ENCODE results near the gene ASB10.

- TF ChIP-seq SIN3A (conservative IDR thresholded peaks at IDR 0.05 in 1 of 2, IDR thresholded peaks at IDR 0.05 in 1 of 2; ENCODE audit: low read depth in 1 of 2, low read length in 2 of 2) (no peak), ZNF274 (IDR thresholded peaks at IDR 0.05; ENCODE audit: borderline replicate concordance, extremely low read depth, low read length) (no peak), CTCF (IDR thresholded peaks at IDR 0.05; ENCODE audit: control extremely low read depth in 1 of 3, insufficient read depth in 1 of 3, low read depth in 1 of 3, low read length in 3 of 3) (no peak)
Measured at GRCh38 chr7:151228024-151228866, 41.2 kb upstream of the ASB10 start.
